Islet of Langerhans (tissue), 1 donor: ENCODE data around the gene KLHL22.
"Not testable (repeated sequence)": the region's sequence is repeated elsewhere in the genome, so short reads cannot be mapped to it uniquely, and the experiment has no call there.

Source experiments
- FAIRE-seq: peaks from one replicate; lab custom pipeline; 2011; peaks lifted over from hg19 to GRCh38; lab: Jason Lieb, UNC

Gene KLHL22

DNA sequence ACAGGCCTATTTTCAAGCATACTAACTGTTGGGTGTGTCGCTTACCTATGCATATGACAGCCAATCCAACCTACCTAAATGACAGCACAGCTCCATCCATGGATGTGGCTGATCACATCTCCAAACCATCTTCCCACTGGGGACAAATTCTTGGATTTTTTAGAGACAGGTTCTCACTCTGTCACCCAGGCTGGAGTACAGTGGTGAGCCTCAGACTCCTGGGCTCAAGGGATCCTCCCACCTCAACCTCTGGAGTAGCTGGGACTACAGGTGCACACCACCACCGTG lies 76.0 kb downstream of the KLHL22 start:
- FAIRE-seq, result no peak

GRCh38 chr22:20418211-20418788 lies 77.3 kb downstream of the KLHL22 start:
- FAIRE-seq, result no peak

DNA sequence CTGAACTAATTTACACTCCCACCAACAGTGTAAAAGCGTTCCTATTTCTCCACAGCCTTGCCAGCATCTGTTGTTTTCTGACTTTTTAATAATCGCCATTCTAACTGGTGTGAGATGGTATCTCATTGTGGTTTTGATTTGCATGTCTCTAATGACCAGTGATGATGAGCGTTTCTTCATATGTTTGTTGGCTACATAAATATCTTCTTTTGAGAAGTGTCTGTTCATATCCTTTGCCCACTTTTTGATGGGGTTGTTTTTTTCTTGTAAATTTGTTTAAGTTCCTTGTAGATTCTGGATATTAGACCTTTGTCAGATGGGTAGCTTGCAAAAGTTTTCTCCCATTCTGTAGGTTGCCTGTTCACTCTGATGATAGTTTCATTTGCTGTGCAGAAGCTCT lies 79.9 kb downstream of the KLHL22 start:
- not testable (repeated sequence) for FAIRE-seq

DNA sequence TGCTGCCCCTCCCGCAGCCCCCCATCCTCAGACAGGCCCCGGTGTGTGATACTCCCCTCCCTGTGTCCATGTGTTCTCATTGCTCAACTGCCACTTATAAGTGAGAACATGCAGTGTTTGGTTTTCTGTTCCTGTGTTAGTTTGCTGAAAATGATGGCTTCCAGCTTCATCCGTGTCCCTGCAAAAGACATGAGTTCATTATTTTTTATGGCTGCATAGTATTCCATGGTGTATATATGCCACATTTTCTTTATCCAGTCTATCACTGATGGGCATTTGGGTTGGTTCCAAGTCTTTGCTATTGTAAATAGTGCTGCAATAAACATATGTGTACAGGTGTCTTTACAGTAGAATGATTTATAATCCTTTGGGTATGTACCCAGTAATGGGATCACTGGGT lies 80.4 kb downstream of the KLHL22 start:
- not testable (repeated sequence) for FAIRE-seq

DNA sequence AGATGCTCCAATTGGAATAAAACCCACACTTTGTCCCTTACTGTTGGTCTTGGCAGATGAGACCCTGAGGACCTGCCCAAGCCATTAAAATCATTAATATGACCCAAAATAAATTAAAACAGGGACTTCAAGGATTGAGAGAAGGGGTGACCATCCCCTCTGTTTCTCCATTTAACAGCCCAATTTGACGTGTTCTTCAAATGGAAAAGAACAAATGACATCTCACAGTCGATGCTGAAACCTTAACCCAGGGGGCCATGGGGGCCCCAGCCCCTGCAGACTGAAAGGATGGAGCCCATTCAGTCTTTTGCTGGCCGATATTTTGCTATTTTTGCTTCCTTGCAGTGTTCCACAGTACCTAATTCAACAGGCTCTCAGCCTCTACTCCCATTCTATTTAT lies 81.1 kb downstream of the KLHL22 start:
- FAIRE-seq, result no peak

GRCh38 chr22:20414059-20414440 lies 81.5 kb downstream of the KLHL22 start:
- FAIRE-seq, result no peak

DNA sequence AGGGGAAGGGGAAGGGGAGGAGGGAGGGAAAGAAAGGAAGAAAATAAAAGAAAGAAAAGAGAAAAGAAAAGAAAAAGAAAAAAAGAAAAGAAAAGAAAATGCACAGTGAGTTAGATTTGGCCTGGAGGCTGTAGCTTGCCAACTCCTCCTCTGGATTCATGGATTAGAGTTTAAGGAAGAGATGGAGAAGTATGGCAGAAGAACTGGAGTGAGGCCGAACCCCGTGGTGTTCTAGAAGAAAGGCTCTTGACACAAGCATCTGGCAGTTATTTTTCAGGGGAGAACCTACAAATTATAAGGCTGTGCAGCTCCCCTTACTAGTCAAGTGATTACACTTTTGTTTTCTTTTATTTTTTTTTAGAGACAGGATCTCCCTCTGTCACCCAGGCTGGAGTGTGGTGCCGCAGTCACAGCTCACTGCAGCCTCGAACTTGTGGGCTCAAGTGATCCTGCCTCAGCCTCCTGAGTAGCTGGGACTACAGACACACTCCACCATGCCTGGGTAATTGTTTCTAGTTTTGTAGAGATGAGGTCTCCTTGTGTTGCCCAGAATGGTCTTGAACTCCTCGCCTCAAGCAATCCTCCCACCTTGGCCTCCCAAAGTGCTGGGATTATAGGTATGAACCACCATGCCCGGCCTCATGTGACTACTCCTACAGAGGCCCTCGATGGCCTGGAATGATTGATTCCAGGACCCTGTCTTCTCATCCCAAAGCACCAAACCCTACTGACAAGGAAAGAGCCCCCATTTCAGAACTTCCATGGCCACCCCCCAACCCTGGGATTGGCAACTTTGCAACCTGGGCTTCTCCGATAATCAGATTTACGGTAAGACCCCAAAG lies 82.2 kb downstream of the KLHL22 start:
- FAIRE-seq, result no peak

DNA sequence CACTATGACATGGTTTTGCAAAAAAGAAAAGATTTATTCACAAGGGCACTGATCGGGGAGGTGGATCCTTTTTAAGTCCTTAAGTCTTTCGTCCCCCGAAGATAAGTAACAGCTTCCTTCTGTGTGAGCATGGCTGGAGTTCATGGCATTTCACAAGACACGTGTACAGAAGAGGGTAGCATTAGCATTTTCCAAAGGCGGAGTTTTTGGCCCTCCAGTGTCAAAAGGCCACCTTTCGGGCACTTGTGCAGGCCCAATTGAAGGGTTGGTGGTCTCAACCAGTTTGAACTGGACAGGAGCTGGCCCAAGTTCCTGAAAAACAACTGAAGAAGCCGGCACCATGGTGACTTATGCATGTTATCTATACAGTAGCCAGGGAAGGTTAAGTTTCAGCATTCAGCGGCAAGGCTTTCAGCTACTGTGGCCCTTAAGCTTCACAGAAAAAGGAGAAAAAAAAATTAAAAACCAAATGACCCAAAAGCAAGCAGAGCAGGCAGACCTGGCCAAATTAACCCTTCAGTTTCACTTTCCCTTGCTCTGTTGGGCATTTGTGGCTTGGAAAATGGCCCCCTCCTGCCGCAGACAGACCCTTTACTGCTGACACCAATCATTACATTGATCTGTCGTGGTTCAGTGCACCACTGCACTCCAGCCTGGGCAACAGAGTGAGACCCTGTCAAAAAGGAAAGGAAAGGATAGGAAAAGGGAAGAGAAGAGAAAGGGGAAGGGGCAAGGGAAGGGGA lies 83.0 kb downstream of the KLHL22 start:
- FAIRE-seq, result no peak

- FAIRE-seq, result not testable (repeated sequence)
Observed at GRCh38 chr22:20409385-20409784, 86.2 kb downstream of the KLHL22 start.

GRCh38 chr22:20408891-20409290 lies 86.7 kb downstream of the KLHL22 start:
- FAIRE-seq, result no peak

DNA sequence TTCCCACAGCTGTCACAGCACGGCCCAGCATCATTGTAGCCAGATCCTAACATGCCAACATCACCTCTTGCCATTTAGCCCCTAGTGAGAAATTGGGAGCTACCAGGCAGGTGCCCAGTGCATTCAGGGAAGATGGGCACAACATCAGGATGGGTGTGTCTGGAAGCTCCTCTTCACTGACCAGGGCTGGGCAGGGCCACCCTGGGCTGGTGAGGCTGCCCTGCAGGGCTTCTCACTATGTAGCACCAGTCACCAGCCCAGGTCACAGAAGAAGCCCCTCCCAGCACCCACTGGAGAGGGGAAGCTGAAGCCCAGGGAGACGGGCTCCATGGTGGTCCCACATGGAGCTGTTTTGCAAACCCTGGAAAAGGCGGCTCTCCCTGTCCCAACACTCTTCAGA lies 87.8 kb downstream of the KLHL22 start:
- FAIRE-seq, result no peak

GRCh38 chr22:20406686-20407408 lies 88.7 kb downstream of the KLHL22 start:
- FAIRE-seq, result no peak

GRCh38 chr22:20405931-20406685 lies 89.5 kb downstream of the KLHL22 start:
- FAIRE-seq, result no peak

- FAIRE-seq, result no peak
Observed at GRCh38 chr22:20405291-20405930, 90.2 kb downstream of the KLHL22 start.

GRCh38 chr22:20404881-20405280 lies 90.7 kb downstream of the KLHL22 start:
- FAIRE-seq, result no peak

DNA sequence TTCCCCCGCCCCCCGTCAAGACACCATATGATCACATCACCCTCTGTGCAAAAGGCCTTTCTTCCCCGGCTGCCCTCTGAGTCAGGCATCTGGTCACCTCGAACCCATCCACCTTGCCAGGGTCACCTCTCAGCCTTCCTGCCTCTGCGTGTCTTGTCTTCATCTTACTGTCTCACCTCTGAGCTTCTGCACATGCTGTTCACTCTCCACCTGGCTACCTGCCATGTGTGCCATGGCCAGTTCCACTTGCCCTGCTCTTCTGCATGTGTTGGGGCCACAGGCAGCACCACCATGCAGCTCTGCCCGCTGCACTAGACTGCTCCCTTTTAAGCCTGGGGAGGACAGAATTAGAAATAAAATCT lies 91.8 kb downstream of the KLHL22 start:
- FAIRE-seq, result no peak

- FAIRE-seq, result no peak
Observed at GRCh38 chr22:20402960-20403778, 92.4 kb downstream of the KLHL22 start.

DNA sequence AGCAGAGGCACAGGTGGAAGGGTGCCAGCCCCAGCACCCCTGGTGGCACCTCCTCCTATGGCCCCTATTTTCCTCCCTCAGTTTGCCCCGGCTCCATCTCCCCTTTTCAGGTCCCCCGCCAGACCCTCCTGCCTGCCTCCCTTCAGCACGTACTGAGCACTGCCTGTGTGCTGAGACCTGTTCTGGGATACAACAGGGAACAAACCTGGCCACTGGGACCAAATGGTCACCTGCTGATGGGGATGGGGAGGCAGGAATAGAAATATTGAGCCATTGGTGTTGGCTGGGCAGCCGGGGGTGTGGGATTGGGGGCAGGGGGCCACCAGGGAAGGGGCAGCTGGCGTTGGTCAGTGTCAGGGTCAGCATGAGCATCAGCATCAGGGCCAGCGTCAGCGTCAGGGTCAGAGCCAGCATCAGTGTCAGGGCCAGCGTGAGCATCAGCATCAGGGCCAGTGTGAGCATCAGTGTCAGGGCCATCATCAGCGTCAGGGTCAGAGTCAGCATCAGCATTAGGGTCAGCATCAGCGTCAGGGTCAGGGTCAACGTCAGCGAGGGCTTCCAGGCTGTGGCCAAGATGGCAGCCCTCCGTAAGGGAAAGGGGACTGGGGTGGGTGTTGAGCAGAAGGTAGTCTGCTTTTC lies 94.1 kb downstream of the KLHL22 start:
- FAIRE-seq, result no peak

- FAIRE-seq, result no peak
Observed at GRCh38 chr22:20400606-20401375, 94.8 kb downstream of the KLHL22 start.
